Neural crest cell (in vitro differentiated cells): Measurements from ENCODE around the gene PRCC. TPM values are rescaled to one million over a fixed set of nuclear protein-coding genes. Genes with fewer than 3 reads are reported as not detected.

ENCODE experiments used
- DNase-seq: peaks from one replicate; pipeline ENCODE4 v3.0.0; 2021; ENCODE audit warnings: low read depth, mixed read lengths, low spot score
- H3K27ac Mint-ChIP-seq: one replicate; pipeline ENCODE4 v1.8.0; 2021; ENCODE audit warnings: mild to moderate bottlenecking, mixed read lengths; ENCODE audit not compliant: unreplicated experiment
- H3K27me3 Mint-ChIP-seq: 2 replicates; pipeline ENCODE4 v1.8.0; 2021; ENCODE audit warnings: low read depth, mild to moderate bottlenecking, mixed read lengths
- H3K36me3 Mint-ChIP-seq: 2 replicates; pipeline ENCODE4 v1.8.0; 2021; ENCODE audit warnings: low read depth, mild to moderate bottlenecking, mixed read lengths
- H3K4me1 Mint-ChIP-seq: 2 replicates; pipeline ENCODE4 v1.8.0; 2021; ENCODE audit warnings: mixed read lengths
- H3K4me3 Mint-ChIP-seq: one replicate; pipeline ENCODE4 v1.8.0; 2021; ENCODE audit warnings: mild to moderate bottlenecking, mixed read lengths
- H3K9me3 Mint-ChIP-seq: 2 replicates; pipeline ENCODE4 v1.8.0; 2021; ENCODE audit warnings: mixed read lengths
- total RNA-seq: library from RNA; stranded (reverse); gene quantifications from 2 replicates; pipeline ENCODE4 v1.2.1, GENCODE V29; 2021
- TF ChIP-seq, protein P1 (sequence below): fragments of 200-600 bp; sonication (generic); conservative IDR thresholded peaks from 2 replicates; pipeline ENCODE4 v1.5.0; 2021; ENCODE audit warnings: antibody characterized with exemption, mild to moderate bottlenecking

Gene PRCC
- total RNA-seq, 1 donor from 2014 or later: 99.8 TPM

DNA sequence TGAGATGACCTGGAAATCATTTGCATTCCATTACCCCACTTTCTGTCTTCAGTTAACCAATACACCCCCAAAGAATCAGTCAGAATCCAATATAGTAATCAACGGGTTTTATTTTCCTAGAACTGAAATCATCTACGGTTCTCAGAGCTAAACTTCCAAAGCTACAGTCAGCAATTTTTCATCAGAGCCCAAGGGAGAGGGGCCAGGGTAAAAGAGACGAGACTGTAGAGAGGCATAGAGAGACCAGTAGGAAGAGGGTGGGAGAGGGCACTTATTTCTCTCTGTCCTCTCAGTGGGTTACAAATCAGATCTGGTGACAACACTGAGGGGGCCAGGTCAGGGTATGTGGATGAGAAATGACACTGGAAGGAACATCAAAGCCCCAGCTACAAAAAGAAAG, 25.3 kb upstream of the PRCC start:
- Mint-ChIP-seq H3K27me3 (no peaks in the 10 kb centered on the region), H3K9me3 (no peaks in the 10 kb centered on the region), H3K4me1 (peaks cover 42% of the 10 kb centered on the region), H3K4me3 (peak overlapping the region; percentile 67), H3K27ac (peak overlapping the region; percentile 39), H3K36me3 (peaks cover 6% of the 10 kb centered on the region)
- DNase-seq: no peak
- TF ChIP-seq, protein P1, sequence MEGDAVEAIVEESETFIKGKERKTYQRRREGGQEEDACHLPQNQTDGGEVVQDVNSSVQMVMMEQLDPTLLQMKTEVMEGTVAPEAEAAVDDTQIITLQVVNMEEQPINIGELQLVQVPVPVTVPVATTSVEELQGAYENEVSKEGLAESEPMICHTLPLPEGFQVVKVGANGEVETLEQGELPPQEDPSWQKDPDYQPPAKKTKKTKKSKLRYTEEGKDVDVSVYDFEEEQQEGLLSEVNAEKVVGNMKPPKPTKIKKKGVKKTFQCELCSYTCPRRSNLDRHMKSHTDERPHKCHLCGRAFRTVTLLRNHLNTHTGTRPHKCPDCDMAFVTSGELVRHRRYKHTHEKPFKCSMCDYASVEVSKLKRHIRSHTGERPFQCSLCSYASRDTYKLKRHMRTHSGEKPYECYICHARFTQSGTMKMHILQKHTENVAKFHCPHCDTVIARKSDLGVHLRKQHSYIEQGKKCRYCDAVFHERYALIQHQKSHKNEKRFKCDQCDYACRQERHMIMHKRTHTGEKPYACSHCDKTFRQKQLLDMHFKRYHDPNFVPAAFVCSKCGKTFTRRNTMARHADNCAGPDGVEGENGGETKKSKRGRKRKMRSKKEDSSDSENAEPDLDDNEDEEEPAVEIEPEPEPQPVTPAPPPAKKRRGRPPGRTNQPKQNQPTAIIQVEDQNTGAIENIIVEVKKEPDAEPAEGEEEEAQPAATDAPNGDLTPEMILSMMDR: no peak

- H3K27me3 Mint-ChIP-seq: no peaks in the 10 kb centered on the region
- H3K9me3 Mint-ChIP-seq: no peaks in the 10 kb centered on the region
- H3K4me3 Mint-ChIP-seq: peak overlapping the region; percentile 67
- TF ChIP-seq, protein P1: no peak
- no peak overlapping the region for H3K27ac Mint-ChIP-seq
- DNase-seq: no peak
- peaks cover 6% of the 10 kb centered on the region for H3K36me3 Mint-ChIP-seq
- peaks cover 48% of the 10 kb centered on the region for H3K4me1 Mint-ChIP-seq
Measured at GRCh38 chr1:156742801-156743200, 24.5 kb upstream of the PRCC start.

DNA sequence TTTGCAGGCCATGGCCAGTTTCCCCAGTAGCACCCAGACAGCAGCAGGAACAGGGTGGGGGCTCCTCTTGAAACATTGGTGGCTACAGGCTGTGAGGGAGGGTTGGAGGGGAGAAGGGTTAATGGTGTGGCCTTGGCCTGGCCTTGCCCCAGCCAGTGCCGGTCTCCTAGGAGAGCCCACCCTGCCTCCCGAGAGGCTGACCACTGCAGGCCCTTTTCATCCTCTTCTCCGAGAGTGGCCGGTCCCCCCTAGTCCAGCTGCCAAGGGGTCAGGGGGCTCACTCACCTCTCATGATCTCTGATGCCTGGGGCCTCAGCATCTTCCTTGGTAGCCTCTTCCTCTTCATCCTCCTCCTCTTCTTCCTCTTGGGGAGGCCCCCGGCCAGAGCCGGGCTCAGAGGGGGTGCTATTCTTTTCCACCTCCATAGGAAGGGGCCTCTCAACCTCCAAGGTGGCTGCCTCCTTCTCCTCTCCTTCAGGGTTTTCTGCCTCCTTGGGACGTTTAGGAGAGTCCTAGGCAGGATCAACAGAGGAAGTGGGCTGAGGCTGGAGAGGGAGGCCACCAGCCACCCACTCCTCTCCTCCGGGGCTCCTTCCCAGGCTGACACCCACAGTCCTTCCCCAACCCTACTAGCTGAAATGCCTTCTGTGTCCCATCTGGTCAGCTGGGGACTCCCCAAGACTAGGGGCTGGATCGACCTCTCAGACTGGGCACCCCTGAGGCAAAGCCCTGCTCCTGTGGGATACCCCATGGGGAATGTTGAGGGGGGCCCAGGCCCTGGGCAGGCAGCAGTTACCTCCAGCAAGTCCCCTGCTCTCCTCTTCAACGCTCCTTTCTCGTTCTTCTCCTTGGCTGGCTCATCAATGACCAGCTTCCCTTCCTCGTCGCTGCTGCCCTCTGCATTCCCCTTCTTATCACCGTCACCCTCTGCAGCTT, 23.7 kb upstream of the PRCC start:
- Mint-ChIP-seq H3K27me3 (no peaks in the 10 kb centered on the region), H3K4me3 (peak overlapping the region; percentile 19), H3K4me1 (peaks cover 56% of the 10 kb centered on the region), H3K27ac (peak overlapping the region; percentile 19), H3K9me3 (no peaks in the 10 kb centered on the region), H3K36me3 (peaks cover 6% of the 10 kb centered on the region)
- no peak for DNase-seq
- TF ChIP-seq, protein P1: no peak

- Mint-ChIP-seq H3K4me1 (peaks cover 59% of the 10 kb centered on the region), H3K36me3 (peaks cover 6% of the 10 kb centered on the region), H3K27me3 (no peaks in the 10 kb centered on the region), H3K4me3 (peak overlapping the region; percentile 51), H3K27ac (no peak overlapping the region), H3K9me3 (no peaks in the 10 kb centered on the region)
- DNase-seq: no peak
- TF ChIP-seq, protein P1: no peak
Measured at GRCh38 chr1:156744344-156744743, 23.0 kb upstream of the PRCC start.

DNA sequence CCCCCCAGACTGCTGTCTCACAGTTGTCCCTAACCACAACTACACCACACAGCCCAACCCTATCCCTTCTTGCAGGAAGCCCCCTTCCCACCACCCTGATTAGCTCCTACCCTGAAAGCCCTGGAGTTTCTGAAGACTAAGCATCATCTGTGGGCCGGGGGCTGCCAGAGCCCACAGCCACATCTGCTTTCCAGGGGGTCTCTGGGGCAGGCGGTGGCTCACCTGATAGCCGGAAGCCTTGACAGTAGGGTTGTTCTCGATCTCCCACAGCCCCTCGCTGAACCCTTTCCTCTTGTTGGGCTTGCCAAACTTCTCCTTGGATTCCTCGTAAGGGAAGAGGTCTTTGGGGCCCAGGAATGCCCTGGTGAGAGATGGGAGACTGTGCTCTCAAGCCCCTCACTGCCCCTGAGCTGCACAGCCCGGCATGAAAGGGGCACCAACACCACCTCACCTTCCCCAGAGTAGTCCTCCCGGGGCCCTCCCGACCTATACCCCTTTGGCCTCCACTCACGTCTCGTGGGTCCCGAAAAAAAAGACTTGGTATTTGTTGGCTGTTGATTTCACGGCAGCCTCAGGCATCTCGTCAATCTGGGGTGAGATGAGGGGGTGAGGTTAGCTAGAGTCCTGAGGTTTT, 22.4 kb upstream of the PRCC start:
- Mint-ChIP-seq H3K36me3 (peaks cover 6% of the 10 kb centered on the region), H3K4me1 (peaks cover 65% of the 10 kb centered on the region), H3K27me3 (no peaks in the 10 kb centered on the region), H3K27ac (peak overlapping the region; percentile 19), H3K4me3 (peak overlapping the region; percentile 95), H3K9me3 (no peaks in the 10 kb centered on the region)
- no peak for DNase-seq
- TF ChIP-seq, protein P1: no peak
